IMR-90 (cell line): ENCODE results near the gene MTPN. TPM values are rescaled to one million over a fixed set of nuclear protein-coding genes. Genes with fewer than 3 reads are reported as not detected.

Source experiments
- ATAC-seq: fragments of 200-7000 bp; cut with Tn5 transposase; 2 replicates; pipeline ENCODE4 v1.9.1; 2020; ENCODE audit warnings: low read depth, mild to moderate bottlenecking, moderate library complexity
- BruUV-seq: library from RNA; stranded (reverse); fragments of 400-500 nt; replicated peaks from 2 replicates; lab custom pipeline; 2021; lab: Mats Ljungman, UMichigan
- CTCF ChIA-PET: fragments of 300-600 bp; formaldehyde crosslinking; extraction: SDS; loops from one replicate; lab custom pipeline; 2021; ENCODE audit warnings: antibody characterized with exemption; lab: Yijun Ruan, JAX
- POLR2A ChIA-PET: fragments of 300-600 bp; sonication (Branson Sonifier 250); formaldehyde crosslinking; loops from one replicate; lab custom pipeline; 2022; ENCODE audit warnings: antibody characterized with exemption; ENCODE audit not compliant: unreplicated experiment; lab: Charles Lee
- DNase-seq: peaks from one replicate; pipeline ENCODE4 v3.0.0; 2013
- H2AFZ ChIP-seq: replicated peaks from 2 replicates; pipeline ENCODE3; 2013; ENCODE audit warnings: low read length, mild to moderate bottlenecking; ENCODE audit not compliant: poor library complexity
- H2AK5ac ChIP-seq: 2 replicates; pipeline ENCODE4 v1.6.1; 2013; ENCODE audit warnings: low read depth, low read length, inconsistent platforms
- H2AK9ac ChIP-seq: replicated peaks from 2 replicates; pipeline ENCODE3; 2013; ENCODE audit warnings: mild to moderate bottlenecking, low read depth, low read length, moderate library complexity; ENCODE audit not compliant: poor library complexity
- H2BK120ac ChIP-seq: 2 replicates; pipeline ENCODE4 v1.6.1; 2013; ENCODE audit warnings: low read depth, low read length, inconsistent platforms
- H2BK15ac ChIP-seq: 3 replicates; pipeline ENCODE4 v1.6.1; 2013; ENCODE audit warnings: low read depth, low read length, inconsistent platforms
- H2BK20ac ChIP-seq: 2 replicates; pipeline ENCODE4 v1.6.1; 2013; ENCODE audit warnings: low read depth, mild to moderate bottlenecking, inconsistent platforms, low read length, moderate library complexity
- H2BK5ac ChIP-seq: 2 replicates; pipeline ENCODE4 v1.6.1; 2013; ENCODE audit warnings: mild to moderate bottlenecking, low read depth, low read length, inconsistent platforms; ENCODE audit not compliant: poor library complexity, severe bottlenecking
- H3K14ac ChIP-seq: replicated peaks from 2 replicates; pipeline ENCODE4 v1.6.1; 2013; ENCODE audit warnings: low read depth, low read length, inconsistent platforms
- H3K18ac ChIP-seq: 2 replicates; pipeline ENCODE4 v1.6.1; 2013; ENCODE audit warnings: low read depth, low read length, control low read depth
- H3K23ac ChIP-seq: 2 replicates; pipeline ENCODE4 v1.6.1; 2013; ENCODE audit warnings: low read depth, low read length, inconsistent platforms
- H3K27ac ChIP-seq: 2 replicates; pipeline ENCODE4 v1.5.1; 2013; ENCODE audit warnings: mild to moderate bottlenecking, control low read depth, low read length; ENCODE audit not compliant: insufficient read depth
- H3K27me3 ChIP-seq: 2 replicates; pipeline ENCODE4 v1.6.1; 2013; ENCODE audit warnings: low read length; ENCODE audit not compliant: control insufficient read depth, insufficient read depth
- H3K36me3 ChIP-seq: 2 replicates; pipeline ENCODE4 v1.6.1; 2013; ENCODE audit warnings: low read length, mixed read lengths; ENCODE audit not compliant: control insufficient read depth, insufficient read depth
- H3K4ac ChIP-seq: 2 replicates; pipeline ENCODE4 v1.6.1; 2013; ENCODE audit warnings: low read depth, low read length, inconsistent platforms
- H3K4me1 ChIP-seq: 2 replicates; pipeline ENCODE4 v1.6.1; 2013; ENCODE audit warnings: low read length, mixed read lengths; ENCODE audit not compliant: control insufficient read depth, insufficient read depth
- H3K4me2 ChIP-seq: 2 replicates; pipeline ENCODE4 v1.6.1; 2013; ENCODE audit warnings: low read depth, mild to moderate bottlenecking, control low read depth, low read length, moderate library complexity
- H3K4me3 ChIP-seq: 2 replicates; pipeline ENCODE4 v1.5.1; 2013; ENCODE audit warnings: low read depth, mild to moderate bottlenecking, control low read depth, low read length, moderate library complexity; ENCODE audit not compliant: insufficient read depth
- H3K56ac ChIP-seq: 2 replicates; pipeline ENCODE4 v1.6.1; 2013; ENCODE audit warnings: low read length, inconsistent platforms; ENCODE audit not compliant: insufficient read depth; ENCODE audit errors: extremely low read depth
- H3K79me1 ChIP-seq, 2 experiments: 2 replicates each; pipeline ENCODE4 v1.6.1; 2013; ENCODE audit warnings: low read length in 2 of 2, inconsistent platforms in 1 of 2, low read depth in 1 of 2
- H3K9ac ChIP-seq: 2 replicates; pipeline ENCODE4 v1.6.1; 2013; ENCODE audit warnings: low read depth, low read length, control low read depth
- H3K9me1 ChIP-seq: 2 replicates; pipeline ENCODE4 v1.6.1; 2013; ENCODE audit warnings: low read length, inconsistent platforms; ENCODE audit not compliant: insufficient read depth
- H3K9me3 ChIP-seq: 2 replicates; pipeline ENCODE4 v1.6.1; 2013; ENCODE audit warnings: low read length; ENCODE audit not compliant: control insufficient read depth, insufficient read depth
- H4K20me1 ChIP-seq: 2 replicates; pipeline ENCODE4 v1.6.1; 2013; ENCODE audit warnings: low read length, inconsistent platforms; ENCODE audit not compliant: insufficient read depth
- H4K5ac ChIP-seq: 2 replicates; pipeline ENCODE4 v1.6.1; 2013; ENCODE audit warnings: mild to moderate bottlenecking, low read depth, low read length, control low read depth
- H4K8ac ChIP-seq, 2 experiments: 2 replicates each; pipeline ENCODE4 v1.6.1; 2013; ENCODE audit warnings: low read depth in 2 of 2, low read length in 2 of 2, control low read depth in 1 of 2, inconsistent platforms in 1 of 2
- H4K91ac ChIP-seq: 2 replicates; pipeline ENCODE4 v1.6.1; 2013; ENCODE audit warnings: low read depth, low read length, inconsistent platforms; ENCODE audit not compliant: insufficient read depth
- BHLHE40 ChIP-seq: fragments of 150-350 bp; IDR thresholded peaks from 2 replicates; pipeline ENCODE4 v1.6.1; 2016; ENCODE audit warnings: mild to moderate bottlenecking, low read depth, low read length
- CEBPB ChIP-seq: IDR thresholded peaks from 2 replicates; pipeline ENCODE4 v1.6.1; 2012; ENCODE audit warnings: low read depth, low read length, improper control_type of control experiment
- CHD1 ChIP-seq: IDR thresholded peaks from 2 replicates; pipeline ENCODE4 v1.6.1; 2012; ENCODE audit warnings: low read depth, low read length, improper control_type of control experiment
- FOS ChIP-seq: fragments of 150-350 bp; IDR thresholded peaks from 2 replicates; pipeline ENCODE4 v1.6.1; 2016; ENCODE audit warnings: low read depth, low read length
- MAFK ChIP-seq: IDR thresholded peaks from 2 replicates; pipeline ENCODE4 v1.6.1; 2012; ENCODE audit warnings: low read depth, low read length, improper control_type of control experiment
- MAZ ChIP-seq: IDR thresholded peaks from 2 replicates; pipeline ENCODE4 v1.6.1; 2012; ENCODE audit warnings: low read depth, mild to moderate bottlenecking, low read length, improper control_type of control experiment, moderate library complexity, borderline replicate concordance
- MXI1 ChIP-seq: IDR thresholded peaks from 2 replicates; pipeline ENCODE4 v1.6.1; 2012; ENCODE audit warnings: low read depth, mild to moderate bottlenecking, low read length, moderate library complexity, borderline replicate concordance
- NFE2L2 ChIP-seq: fragments of 150-350 bp; IDR thresholded peaks from 2 replicates; pipeline ENCODE4 v1.6.1; 2016; ENCODE audit warnings: low read depth, mild to moderate bottlenecking, low read length
- POLR2A ChIP-seq: IDR thresholded peaks from 2 replicates; pipeline ENCODE4 v1.6.1; 2012; ENCODE audit warnings: mild to moderate bottlenecking, low read depth, low read length
- RAD21 ChIP-seq: IDR thresholded peaks from 2 replicates; pipeline ENCODE4 v1.6.1; 2012; ENCODE audit warnings: low read length, improper control_type of control experiment
- RCOR1 ChIP-seq: IDR thresholded peaks from 2 replicates; pipeline ENCODE4 v1.6.1; 2012; ENCODE audit warnings: mild to moderate bottlenecking, low read length, improper control_type of control experiment; ENCODE audit not compliant: insufficient replicate concordance
- RFX5 ChIP-seq: IDR thresholded peaks from 2 replicates; pipeline ENCODE4 v1.8.0; 2012; ENCODE audit warnings: low read depth, mild to moderate bottlenecking, low read length, moderate library complexity
- SMC3 ChIP-seq: fragments of 150-350 bp; IDR thresholded peaks from 2 replicates; pipeline ENCODE4 v1.6.1; 2016; ENCODE audit warnings: low read depth, mild to moderate bottlenecking, antibody characterized with exemption, low read length, moderate library complexity
- WGBS, 2 experiments: methylation state at CpG; one replicate each; pipeline versions ENCODE4 v1.1.5 to v1.1.7; 2013; ENCODE audit warnings: missing lambda C conversion rate in 2 of 2; ENCODE audit not compliant: insufficient read length in 1 of 2; ENCODE audit errors: extremely low coverage in 2 of 2; 5-methylcytosine and 5-hydroxymethylcytosine counted together
- dilution Hi-C: fragments of 300-500 bp; cut with HindIII; formaldehyde crosslinking; loops from one replicate; pipeline ENCODE4 v1.14.3; 2018; ENCODE audit warnings: low sequenced_read_pairs; ENCODE audit not compliant: unreplicated experiment
- in situ Hi-C: fragments of 300-500 bp; cut with MboI; formaldehyde crosslinking; loops from 3 replicates; pipeline ENCODE4 v1.14.3; 2019; ENCODE audit warnings: low sequenced_read_pairs, inconsistent platforms, mixed read lengths
- intact Hi-C: fragments of 100-400 bp; cut with micrococcal nuclease; formaldehyde crosslinking; loops from 2 replicates; pipeline ENCODE4 v1.10.0; 2022
- polyA plus RNA-seq, 3 experiments: library from polyadenylated mRNA; depleted of rRNA; stranded (reverse); fragments of >200 nt; gene quantifications; 2 replicates each; pipeline ENCODE4 v1.2.3, GENCODE V29; 2012; ENCODE audit warnings: low replicate concordance in 1 of 3
- total RNA-seq: library from RNA; depleted of rRNA; stranded (reverse); fragments of >200 nt; gene quantifications from 2 replicates; pipeline ENCODE4 v1.2.3, GENCODE V29; 2012
- TF ChIP-seq, protein P1 (sequence below): fragments of 150-350 bp; IDR thresholded peaks from 2 replicates; pipeline ENCODE4 v1.6.1; 2016; ENCODE audit warnings: low read depth, mild to moderate bottlenecking, low read length, moderate library complexity, borderline replicate concordance
- TF ChIP-seq, protein P2 (sequence below): conservative IDR thresholded peaks from 2 replicates; pipeline ENCODE4 v1.5.1; 2012; ENCODE audit warnings: mild to moderate bottlenecking, low read depth, low read length, improper control_type of control experiment
- TF ChIP-seq, protein P3 (sequence below): fragments of 150-350 bp; IDR thresholded peaks from 2 replicates; pipeline ENCODE4 v1.6.1; 2017; ENCODE audit warnings: mild to moderate bottlenecking, antibody characterized with exemption, low read length, low read depth

Gene MTPN
- total and polyA plus RNA-seq, 2 of the 4 experiments (the other 2 are of a cell fraction): 58.8 to 94.4 TPM

DNA sequence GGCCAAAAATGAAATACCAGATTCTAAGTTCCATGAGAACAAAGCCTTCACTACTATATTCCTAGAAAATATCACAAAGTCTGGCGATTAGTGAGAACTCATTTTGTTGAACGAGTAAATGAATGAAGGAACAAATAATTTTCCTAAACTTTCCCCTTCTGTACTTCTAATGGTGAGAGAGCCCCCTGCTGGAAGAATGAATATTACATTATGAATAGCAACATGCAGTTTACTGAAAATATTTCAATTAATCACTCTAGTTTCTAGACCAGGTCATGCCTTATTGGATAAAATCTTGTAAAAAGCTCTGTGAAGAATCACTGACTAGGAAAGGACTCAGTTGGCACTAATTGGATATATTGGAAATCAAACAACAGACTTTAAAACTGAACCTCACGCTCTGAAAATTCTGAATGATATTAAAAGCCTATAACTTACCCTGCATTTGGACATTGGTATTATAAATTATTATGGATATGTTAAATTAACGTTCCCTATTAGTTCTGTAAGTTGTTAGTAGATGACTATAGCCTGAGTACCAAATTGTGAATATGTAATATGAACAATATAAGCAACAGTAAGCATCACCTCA, 32.4 kb upstream of the MTPN start:
- H2AFZ ChIP-seq: no peak overlapping the region
- CTCF ChIA-PET: interaction anchor here (0.6 to 3.6 kb wide), 3 partner anchors 9 to 209 kb away, joined by 4 to 27 read pairs (median 6); no protein-coding TSS in a partner anchor
- no peak overlapping the region for H3K4me2 ChIP-seq

More for the DNA sequence above, 32.4 kb upstream of the MTPN start:
- no peak overlapping the region for H3K27ac ChIP-seq
- no peak overlapping the region for H3K4ac ChIP-seq
- dilution Hi-C loops (no loop called here), intact Hi-C loops (loop anchor here (1.0 to 5.0 kb wide), 5 partner anchors 87 to 735 kb away; no protein-coding TSS in a partner anchor), in situ Hi-C loops (loop anchor here (5.0 to 25.0 kb wide), 3 partner anchors 207 to 747 kb away; no protein-coding TSS in a partner anchor)
- H2AK5ac ChIP-seq: no peak overlapping the region
- H3K18ac ChIP-seq: no peak overlapping the region
- TF ChIP-seq NFE2L2 (no peak), FOS (no peak), POLR2A (no peak), RCOR1 (no peak), BHLHE40 (no peak), MAFK (no peak), CEBPB (no peak), MXI1 (no peak), RAD21 (peak; percentile 85), SMC3 (peak; percentile 90), MAZ (no peak), CHD1 (no peak), RFX5 (no peak)
- TF ChIP-seq, protein P1, sequence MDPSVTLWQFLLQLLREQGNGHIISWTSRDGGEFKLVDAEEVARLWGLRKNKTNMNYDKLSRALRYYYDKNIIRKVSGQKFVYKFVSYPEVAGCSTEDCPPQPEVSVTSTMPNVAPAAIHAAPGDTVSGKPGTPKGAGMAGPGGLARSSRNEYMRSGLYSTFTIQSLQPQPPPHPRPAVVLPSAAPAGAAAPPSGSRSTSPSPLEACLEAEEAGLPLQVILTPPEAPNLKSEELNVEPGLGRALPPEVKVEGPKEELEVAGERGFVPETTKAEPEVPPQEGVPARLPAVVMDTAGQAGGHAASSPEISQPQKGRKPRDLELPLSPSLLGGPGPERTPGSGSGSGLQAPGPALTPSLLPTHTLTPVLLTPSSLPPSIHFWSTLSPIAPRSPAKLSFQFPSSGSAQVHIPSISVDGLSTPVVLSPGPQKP: no peak
- TF ChIP-seq, protein P2, sequence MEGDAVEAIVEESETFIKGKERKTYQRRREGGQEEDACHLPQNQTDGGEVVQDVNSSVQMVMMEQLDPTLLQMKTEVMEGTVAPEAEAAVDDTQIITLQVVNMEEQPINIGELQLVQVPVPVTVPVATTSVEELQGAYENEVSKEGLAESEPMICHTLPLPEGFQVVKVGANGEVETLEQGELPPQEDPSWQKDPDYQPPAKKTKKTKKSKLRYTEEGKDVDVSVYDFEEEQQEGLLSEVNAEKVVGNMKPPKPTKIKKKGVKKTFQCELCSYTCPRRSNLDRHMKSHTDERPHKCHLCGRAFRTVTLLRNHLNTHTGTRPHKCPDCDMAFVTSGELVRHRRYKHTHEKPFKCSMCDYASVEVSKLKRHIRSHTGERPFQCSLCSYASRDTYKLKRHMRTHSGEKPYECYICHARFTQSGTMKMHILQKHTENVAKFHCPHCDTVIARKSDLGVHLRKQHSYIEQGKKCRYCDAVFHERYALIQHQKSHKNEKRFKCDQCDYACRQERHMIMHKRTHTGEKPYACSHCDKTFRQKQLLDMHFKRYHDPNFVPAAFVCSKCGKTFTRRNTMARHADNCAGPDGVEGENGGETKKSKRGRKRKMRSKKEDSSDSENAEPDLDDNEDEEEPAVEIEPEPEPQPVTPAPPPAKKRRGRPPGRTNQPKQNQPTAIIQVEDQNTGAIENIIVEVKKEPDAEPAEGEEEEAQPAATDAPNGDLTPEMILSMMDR: peak; percentile 79
- TF ChIP-seq, protein P3, sequence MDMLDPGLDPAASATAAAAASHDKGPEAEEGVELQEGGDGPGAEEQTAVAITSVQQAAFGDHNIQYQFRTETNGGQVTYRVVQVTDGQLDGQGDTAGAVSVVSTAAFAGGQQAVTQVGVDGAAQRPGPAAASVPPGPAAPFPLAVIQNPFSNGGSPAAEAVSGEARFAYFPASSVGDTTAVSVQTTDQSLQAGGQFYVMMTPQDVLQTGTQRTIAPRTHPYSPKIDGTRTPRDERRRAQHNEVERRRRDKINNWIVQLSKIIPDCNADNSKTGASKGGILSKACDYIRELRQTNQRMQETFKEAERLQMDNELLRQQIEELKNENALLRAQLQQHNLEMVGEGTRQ: no peak
- H3K27me3 ChIP-seq: no peaks in the 10 kb centered on the region; the same call in 1 of the 2 replicates
- no peak overlapping the region for H3K14ac ChIP-seq
- H4K91ac ChIP-seq: no peak overlapping the region
- no peaks in the 10 kb centered on the region for H3K79me1 ChIP-seq
- no CpG with 5 or more reads among the region's 4 CpGs for WGBS, 2 experiments
- no peak overlapping the region for H2BK120ac ChIP-seq
- no peak overlapping the region for H2AK9ac ChIP-seq
- no peak overlapping the region for H4K8ac ChIP-seq
- H3K23ac ChIP-seq: no peak overlapping the region
- ATAC-seq: peak; percentile 79
- H3K9me1 ChIP-seq: no peaks in the 10 kb centered on the region
- BruUV-seq: no TSS peak
- no peak overlapping the region for H3K4me3 ChIP-seq
- H2BK15ac ChIP-seq: no peak overlapping the region
- no peak overlapping the region for H4K5ac ChIP-seq
- H3K9ac ChIP-seq: no peak overlapping the region
- no peak overlapping the region for H3K56ac ChIP-seq
- peak; percentile 58 for DNase-seq
- POLR2A ChIA-PET: no interaction called here
- H4K20me1 ChIP-seq: no peaks in the 10 kb centered on the region
- H2BK20ac ChIP-seq: no peak overlapping the region
- no peak overlapping the region for H2BK5ac ChIP-seq
- no peaks in the 10 kb centered on the region for H3K36me3 ChIP-seq
- H3K4me1 ChIP-seq: no peaks in the 10 kb centered on the region
- H3K9me3 ChIP-seq: no peaks in the 10 kb centered on the region
